A673 (cell line): ENCODE data around the gene NDUFA11. TPM values are rescaled to one million over a fixed set of nuclear protein-coding genes. Genes with fewer than 3 reads are reported as not detected.

Source experiments
- BruUV-seq: library from RNA; stranded (reverse); fragments of 400-500 nt; replicated peaks from 2 replicates; lab custom pipeline; 2021; lab: Mats Ljungman, UMichigan
- CTCF ChIA-PET: fragments of 300-600 bp; sonication (Branson Sonifier 250); formaldehyde crosslinking; loops from one replicate; lab custom pipeline; 2022; ENCODE audit warnings: antibody characterized with exemption; lab: Charles Lee
- POLR2A ChIA-PET: fragments of 300-600 bp; sonication (Branson Sonifier 250); formaldehyde crosslinking; loops from one replicate; lab custom pipeline; 2022; ENCODE audit warnings: antibody characterized with exemption; ENCODE audit not compliant: low non-redundant PET; lab: Charles Lee
- DNase-seq: peaks from one replicate; pipeline ENCODE4 v3.0.0-alpha.2; 2015; ENCODE audit warnings: low spot score
- H3K27ac ChIP-seq: fragments of 200-600 bp; sonication (generic); 2 replicates; pipeline ENCODE4 v1.5.1; 2016; ENCODE audit warnings: mixed run types, low read depth, mild to moderate bottlenecking, mixed read lengths, antibody characterized with exemption, low read length; ENCODE audit not compliant: poor library complexity, severe bottlenecking
- H3K27me3 ChIP-seq: fragments of 200-600 bp; sonication (generic); replicated peaks from 2 replicates; pipeline ENCODE4 v1.6.1; 2017; ENCODE audit warnings: mixed run types, low read depth, mild to moderate bottlenecking, mixed read lengths, antibody characterized with exemption, low read length; ENCODE audit not compliant: insufficient read depth, poor library complexity
- H3K36me3 ChIP-seq: fragments of 200-600 bp; sonication (generic); 2 replicates; pipeline ENCODE4 v1.6.1; 2016; ENCODE audit warnings: mixed run types, mild to moderate bottlenecking, mixed read lengths, antibody characterized with exemption, low read length; ENCODE audit not compliant: insufficient read depth, poor library complexity, severe bottlenecking
- H3K4me1 ChIP-seq: fragments of 200-600 bp; sonication (generic); 2 replicates; pipeline ENCODE4 v1.6.1; 2017; ENCODE audit warnings: mixed run types, mild to moderate bottlenecking, mixed read lengths, antibody characterized with exemption, low read length; ENCODE audit not compliant: insufficient read depth, poor library complexity, severe bottlenecking
- H3K4me3 ChIP-seq: fragments of 200-600 bp; sonication (generic); 2 replicates; pipeline ENCODE4 v1.5.1; 2016; ENCODE audit warnings: low read depth, mixed run types, mild to moderate bottlenecking, mixed read lengths, low read length; ENCODE audit not compliant: poor library complexity, severe bottlenecking
- H3K9me3 ChIP-seq: fragments of 200-600 bp; sonication (generic); 2 replicates; pipeline ENCODE4 v1.6.1; 2016; ENCODE audit warnings: mixed run types, low read depth, mild to moderate bottlenecking, mixed read lengths, antibody characterized with exemption, low read length; ENCODE audit not compliant: poor library complexity, severe bottlenecking
- CTCF ChIP-seq: fragments of 300-800, 200-600 bp; sonication (generic); conservative IDR thresholded peaks from 2 replicates; pipeline ENCODE4 v1.5.1; 2017; ENCODE audit warnings: low read depth, mild to moderate bottlenecking, antibody characterized with exemption, low read length, moderate library complexity, mixed read lengths
- EZH2 ChIP-seq: fragments of 200-600 bp; sonication (generic); IDR thresholded peaks from 2 replicates; pipeline ENCODE4 v1.6.1; 2017; ENCODE audit warnings: borderline replicate concordance, low read depth, mild to moderate bottlenecking, mixed read lengths, antibody characterized with exemption, low read length; ENCODE audit not compliant: poor library complexity, severe bottlenecking
- intact Hi-C: fragments of 100-400 bp; cut with micrococcal nuclease; formaldehyde crosslinking; loops from one replicate; pipeline ENCODE4 v1.10.0; 2022; ENCODE audit not compliant: unreplicated experiment
- total RNA-seq: library from RNA; stranded (reverse); gene quantifications from 2 replicates; pipeline ENCODE4 v1.2.3, GENCODE V29; 2021

NDUFA11 gene
- total RNA-seq, 1 experiment from 2014 or later = 290 TPM

- Histone ChIP-seq H3K4me1 (no peaks in the 10 kb centered on the region), H3K4me3 (no peak overlapping the region), H3K27me3 (no peaks in the 10 kb centered on the region), H3K9me3 (no peaks in the 10 kb centered on the region), H3K36me3 (peaks cover 46% of the 10 kb centered on the region), H3K27ac (no peak overlapping the region)
- no TSS peak for BruUV-seq
- intact Hi-C loops = no loop called here
- no peak for TF ChIP-seq CTCF
- TF ChIP-seq EZH2 = no peak
- no peak for DNase-seq
- CTCF ChIA-PET = interaction anchor here (1.1 kb wide), 1 partner anchor 132 kb away, joined by 3 read pairs; no protein-coding TSS in a partner anchor
- POLR2A ChIA-PET = no interaction called here
Measured at GRCh38 chr19:5935473-5936291, 32.1 kb upstream of the NDUFA11 start.

GRCh38 chr19:5934774-5935472 is 31.3 kb upstream of the NDUFA11 start:
- no TSS peak for BruUV-seq
- CTCF ChIA-PET = interaction anchor here (1.1 kb wide), 1 partner anchor 131 kb away, joined by 3 read pairs; no protein-coding TSS in a partner anchor
- intact Hi-C loops = no loop called here

GRCh38 chr19:5934069-5934401 is 30.4 kb upstream of the NDUFA11 start:
- CTCF ChIA-PET = no interaction called here
- intact Hi-C loops = no loop called here
- no peaks in the 10 kb centered on the region for H3K27me3 ChIP-seq
- H3K9me3 ChIP-seq = no peaks in the 10 kb centered on the region
- H3K27ac ChIP-seq = no peak overlapping the region
- no peak for DNase-seq
- POLR2A ChIA-PET = interaction anchor here (0.6 kb wide), 1 partner anchor 14 kb away, joined by 3 read pairs; no protein-coding TSS in a partner anchor
- peaks cover 54% of the 10 kb centered on the region for H3K36me3 ChIP-seq
- no peak overlapping the region for H3K4me3 ChIP-seq
- TF ChIP-seq CTCF (no peak), EZH2 (no peak)
- no peaks in the 10 kb centered on the region for H3K4me1 ChIP-seq
- BruUV-seq = no TSS peak

More at GRCh38 chr19:5934774-5935472, 31.3 kb upstream of the NDUFA11 start:
- H3K27me3 ChIP-seq = no peaks in the 10 kb centered on the region
- DNase-seq = no peak
- TF ChIP-seq CTCF (no peak), EZH2 (no peak)
- POLR2A ChIA-PET = no interaction called here
- H3K36me3 ChIP-seq = peaks cover 52% of the 10 kb centered on the region
- no peaks in the 10 kb centered on the region for H3K4me1 ChIP-seq
- no peak overlapping the region for H3K27ac ChIP-seq
- no peaks in the 10 kb centered on the region for H3K9me3 ChIP-seq
- H3K4me3 ChIP-seq = no peak overlapping the region
